ENCODE data around the gene CYP3A4. TPM values are rescaled to one million over a fixed set of nuclear protein-coding genes. Genes with fewer than 3 reads are reported as not detected.
"Not testable (repeated sequence)": the region's sequence is repeated elsewhere in the genome, so short reads cannot be mapped to it uniquely, and the experiment has no call there.

CYP3A4 gene
- polyA plus RNA-seq, 1 experiment = not detected

GRCh38 chr7:99778880-99779279, 5.1 kb downstream of the CYP3A4 start:
- no peak for TF ChIP-seq CTCF (IDR thresholded peaks at IDR 0.05; ENCODE audit: insufficient read depth, low read depth, low read length)
- CTCF ChIA-PET = no interaction called here
- H3K4me3 ChIP-seq (ENCODE audit: low read depth, low read length) = no peak overlapping the region
- DNase-seq (ENCODE audit: low read depth) = no peak
- POLR2A ChIA-PET = no interaction called here
- H3K36me3 ChIP-seq (ENCODE audit: control insufficient read depth, insufficient read depth, low read length) = no peaks in the 10 kb centered on the region
- H3K27me3 ChIP-seq (ENCODE audit: control insufficient read depth, insufficient read depth, low read length) = peaks cover 5% of the 10 kb centered on the region

- POLR2A ChIA-PET; CTCF ChIA-PET; H3K27me3 ChIP-seq (ENCODE audit: control insufficient read depth, insufficient read depth, low read length); H3K4me3 ChIP-seq (ENCODE audit: low read depth, low read length); DNase-seq (ENCODE audit: low read depth); H3K36me3 ChIP-seq (ENCODE audit: control insufficient read depth, insufficient read depth, low read length): not testable (repeated sequence)
These were observed 10.6 kb downstream of the CYP3A4 start for GRCh38 chr7:99773395-99773794.

- POLR2A ChIA-PET = no interaction called here
- H3K27me3 ChIP-seq (ENCODE audit: control insufficient read depth, insufficient read depth, low read length) = no peaks in the 10 kb centered on the region
- DNase-seq (ENCODE audit: low read depth) = no peak
- H3K4me3 ChIP-seq (ENCODE audit: low read depth, low read length) = no peak overlapping the region
- no peaks in the 10 kb centered on the region for H3K36me3 ChIP-seq (ENCODE audit: control insufficient read depth, insufficient read depth, low read length)
- TF ChIP-seq CTCF (IDR thresholded peaks at IDR 0.05; ENCODE audit: insufficient read depth, low read depth, low read length) = no peak
- CTCF ChIA-PET = interaction anchor here (1.5 kb wide), 1 partner anchor 12 kb away, joined by 3 read pairs; the partner anchor contains the start of gene CYP3A4
These were observed 11.4 kb downstream of the CYP3A4 start for GRCh38 chr7:99772565-99772964.

GRCh38 chr7:99769494-99769893, 14.5 kb downstream of the CYP3A4 start:
- H3K27me3 ChIP-seq (ENCODE audit: control insufficient read depth, insufficient read depth, low read length); DNase-seq (ENCODE audit: low read depth); H3K36me3 ChIP-seq (ENCODE audit: control insufficient read depth, insufficient read depth, low read length); POLR2A ChIA-PET; H3K4me3 ChIP-seq (ENCODE audit: low read depth, low read length); CTCF ChIA-PET: not testable (repeated sequence)

GRCh38 chr7:99768471-99768870, 15.5 kb downstream of the CYP3A4 start:
- CTCF ChIA-PET = no interaction called here
- no peak for TF ChIP-seq CTCF (IDR thresholded peaks at IDR 0.05; ENCODE audit: insufficient read depth, low read depth, low read length)
- Histone ChIP-seq H3K27me3 (ENCODE audit: control insufficient read depth, insufficient read depth, low read length) (no peaks in the 10 kb centered on the region; the same call in 1 of the 2 replicates), H3K36me3 (ENCODE audit: control insufficient read depth, insufficient read depth, low read length) (no peaks in the 10 kb centered on the region), H3K4me3 (ENCODE audit: low read depth, low read length) (no peak overlapping the region)
- POLR2A ChIA-PET = no interaction called here
- no peak for DNase-seq (ENCODE audit: low read depth)

GRCh38 chr7:99767662-99768061, 16.3 kb downstream of the CYP3A4 start:
- Histone ChIP-seq H3K4me3 (ENCODE audit: low read depth, low read length) (no peak overlapping the region), H3K36me3 (ENCODE audit: control insufficient read depth, insufficient read depth, low read length) (no peaks in the 10 kb centered on the region), H3K27me3 (ENCODE audit: control insufficient read depth, insufficient read depth, low read length) (no peaks in the 10 kb centered on the region; the same call in 1 of the 2 replicates)
- ChIA-PET POLR2A (no interaction called here), CTCF (no interaction called here)
- DNase-seq (ENCODE audit: low read depth) = no peak
- TF ChIP-seq CTCF (IDR thresholded peaks at IDR 0.05; ENCODE audit: insufficient read depth, low read depth, low read length) = no peak
